DND-41 (cell line): Measurements from ENCODE around the gene PROM2.

Experiments
- EZH2 ChIP-seq: IDR thresholded peaks from 3 replicates; pipeline ENCODE4 v1.6.1; 2012; ENCODE audit warnings: borderline replicate concordance, low read depth, mild to moderate bottlenecking, moderate library complexity, low read length, inconsistent platforms; ENCODE audit not compliant: severe bottlenecking
- TF ChIP-seq, protein P1 (sequence below): IDR thresholded peaks from 2 replicates; pipeline ENCODE4 v1.5.1; 2012; ENCODE audit warnings: borderline replicate concordance, low read length, moderate library complexity, mild to moderate bottlenecking; ENCODE audit not compliant: poor library complexity, severe bottlenecking; ENCODE audit errors: extremely low read depth

DNA sequence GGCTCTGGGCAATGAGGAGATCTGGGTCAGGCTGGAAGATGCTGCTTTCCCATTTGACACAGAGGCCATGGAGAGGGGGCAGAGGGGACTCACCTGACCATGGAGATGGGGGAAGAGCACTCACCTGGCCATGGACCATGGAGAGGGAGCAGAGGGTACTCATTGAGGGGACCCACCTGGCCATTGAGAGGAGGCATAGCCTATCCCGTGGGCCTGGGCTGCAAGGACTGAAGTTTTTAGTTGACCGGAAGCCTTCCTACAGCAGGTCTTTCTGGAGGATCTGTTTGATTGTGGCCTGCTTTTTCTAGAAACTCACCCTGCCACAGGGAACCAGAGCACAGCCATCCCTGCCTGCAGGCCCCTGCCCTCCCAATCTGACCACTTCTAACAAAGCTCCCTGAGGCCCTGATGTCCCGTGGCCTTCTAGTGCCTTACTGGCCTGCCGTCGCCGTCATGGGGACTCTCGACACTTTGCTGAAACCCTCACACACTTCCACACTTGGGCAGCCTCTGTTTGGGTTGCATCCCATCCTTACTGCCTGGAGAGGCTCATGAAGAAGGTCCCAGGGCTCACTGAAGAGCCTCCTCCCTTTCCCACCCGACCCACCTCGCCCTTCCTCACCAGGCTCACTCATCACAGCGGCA lies 5.1 kb upstream of the PROM2 start:
- TF ChIP-seq, protein P1, sequence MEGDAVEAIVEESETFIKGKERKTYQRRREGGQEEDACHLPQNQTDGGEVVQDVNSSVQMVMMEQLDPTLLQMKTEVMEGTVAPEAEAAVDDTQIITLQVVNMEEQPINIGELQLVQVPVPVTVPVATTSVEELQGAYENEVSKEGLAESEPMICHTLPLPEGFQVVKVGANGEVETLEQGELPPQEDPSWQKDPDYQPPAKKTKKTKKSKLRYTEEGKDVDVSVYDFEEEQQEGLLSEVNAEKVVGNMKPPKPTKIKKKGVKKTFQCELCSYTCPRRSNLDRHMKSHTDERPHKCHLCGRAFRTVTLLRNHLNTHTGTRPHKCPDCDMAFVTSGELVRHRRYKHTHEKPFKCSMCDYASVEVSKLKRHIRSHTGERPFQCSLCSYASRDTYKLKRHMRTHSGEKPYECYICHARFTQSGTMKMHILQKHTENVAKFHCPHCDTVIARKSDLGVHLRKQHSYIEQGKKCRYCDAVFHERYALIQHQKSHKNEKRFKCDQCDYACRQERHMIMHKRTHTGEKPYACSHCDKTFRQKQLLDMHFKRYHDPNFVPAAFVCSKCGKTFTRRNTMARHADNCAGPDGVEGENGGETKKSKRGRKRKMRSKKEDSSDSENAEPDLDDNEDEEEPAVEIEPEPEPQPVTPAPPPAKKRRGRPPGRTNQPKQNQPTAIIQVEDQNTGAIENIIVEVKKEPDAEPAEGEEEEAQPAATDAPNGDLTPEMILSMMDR: no peak
- TF ChIP-seq EZH2: no peak
